HEK293 (cell line): ENCODE measurements around the gene TAS1R3.

Experiments used
- BCL11A ChIP-seq: fragments of 450-650 bp; formaldehyde crosslinking; IDR thresholded peaks from 2 replicates; pipeline ENCODE4 v1.5.1; 2016; ENCODE audit warnings: low read depth, missing biosample characterization, missing genetic modification characterization
- GLI2 ChIP-seq: fragments of 450-650 bp; formaldehyde crosslinking; IDR thresholded peaks from 2 replicates; pipeline ENCODE4; 2017; ENCODE audit warnings: missing biosample characterization, missing genetic modification characterization, low read depth, borderline replicate concordance
- HOXC10 ChIP-seq: sonication (generic); formaldehyde crosslinking; IDR thresholded peaks from 2 replicates; pipeline ENCODE4 v1.8.1; 2023; ENCODE audit warnings: mild to moderate bottlenecking, missing genetic modification reagents
- KLF16 ChIP-seq: fragments of 450-650 bp; formaldehyde crosslinking; IDR thresholded peaks from 2 replicates; pipeline ENCODE4 v1.5.1; 2017; ENCODE audit warnings: missing biosample characterization, missing genetic modification characterization
- KLF8 ChIP-seq: fragments of 450-650 bp; formaldehyde crosslinking; IDR thresholded peaks from 2 replicates; pipeline ENCODE4 v1.5.1; 2016; ENCODE audit warnings: missing biosample characterization, missing genetic modification characterization
- OSR2 ChIP-seq: fragments of 450-650 bp; formaldehyde crosslinking; IDR thresholded peaks from 2 replicates; pipeline ENCODE4 v1.5.1; 2016; ENCODE audit warnings: missing biosample characterization, missing genetic modification characterization
- SP3 ChIP-seq: fragments of 450-650 bp; formaldehyde crosslinking; IDR thresholded peaks from 2 replicates; pipeline ENCODE4 v1.5.1; 2016; ENCODE audit warnings: missing biosample characterization, missing genetic modification characterization
- WT1 ChIP-seq: fragments of 450-650 bp; formaldehyde crosslinking; IDR thresholded peaks from 2 replicates; pipeline ENCODE4 v1.5.1; 2016; ENCODE audit warnings: missing biosample characterization, missing genetic modification characterization
- ZBTB48 ChIP-seq: fragments of 450-650 bp; formaldehyde crosslinking; IDR thresholded peaks from 2 replicates; pipeline ENCODE4 v1.5.1; 2016; ENCODE audit warnings: missing biosample characterization, missing genetic modification characterization
- ZBTB8A ChIP-seq: fragments of 450-650 bp; formaldehyde crosslinking; IDR thresholded peaks from 2 replicates; pipeline ENCODE4 v1.5.1; 2016; ENCODE audit warnings: missing biosample characterization, missing genetic modification characterization
- ZFP37 ChIP-seq: fragments of 450-650 bp; formaldehyde crosslinking; IDR thresholded peaks from 2 replicates; pipeline ENCODE4 v1.5.1; 2016; ENCODE audit warnings: missing biosample characterization, missing genetic modification characterization
- ZIC2 ChIP-seq: fragments of 450-650 bp; formaldehyde crosslinking; IDR thresholded peaks from 2 replicates; pipeline ENCODE4 v1.5.1; 2016; ENCODE audit warnings: missing biosample characterization, missing genetic modification characterization
- ZNF133 ChIP-seq: fragments of 450-650 bp; formaldehyde crosslinking; IDR thresholded peaks from 2 replicates; pipeline ENCODE4 v1.5.1; 2016; ENCODE audit warnings: missing biosample characterization, missing genetic modification characterization
- ZNF335 ChIP-seq: fragments of 450-650 bp; formaldehyde crosslinking; conservative IDR thresholded peaks from 2 replicates; pipeline ENCODE4 v1.5.1; 2016; ENCODE audit warnings: missing biosample characterization, missing genetic modification characterization
- ZNF341 ChIP-seq: fragments of 450-650 bp; formaldehyde crosslinking; IDR thresholded peaks from 2 replicates; pipeline ENCODE4; 2016; ENCODE audit warnings: low read depth, missing biosample characterization, missing genetic modification characterization
- ZNF426 ChIP-seq: fragments of 450-650 bp; formaldehyde crosslinking; IDR thresholded peaks from 2 replicates; pipeline ENCODE4 v1.5.1; 2017; ENCODE audit warnings: missing biosample characterization, missing genetic modification characterization, mild to moderate bottlenecking, inconsistent platforms, moderate library complexity
- ZNF530 ChIP-seq: fragments of 450-650 bp; formaldehyde crosslinking; IDR thresholded peaks from 2 replicates; pipeline ENCODE4 v1.5.1; 2016; ENCODE audit warnings: low read depth, missing biosample characterization, missing genetic modification characterization
- ZNF561 ChIP-seq: fragments of 450-650 bp; IDR thresholded peaks from 2 replicates; pipeline ENCODE4 v1.5.1; 2018; ENCODE audit warnings: missing biosample characterization, missing genetic modification characterization, borderline replicate concordance
- ZNF658 ChIP-seq: fragments of 450-650 bp; formaldehyde crosslinking; IDR thresholded peaks from 2 replicates; pipeline ENCODE4; 2016; ENCODE audit warnings: missing biosample characterization, missing genetic modification characterization
- ZNF670 ChIP-seq: fragments of 450-650 bp; formaldehyde crosslinking; IDR thresholded peaks from 2 replicates; pipeline ENCODE4 v1.5.1; 2016; ENCODE audit warnings: missing biosample characterization, missing genetic modification characterization, low read depth
- ZNF677 ChIP-seq: fragments of 450-650 bp; IDR thresholded peaks from 2 replicates; pipeline ENCODE4 v1.5.0; 2018; ENCODE audit warnings: missing biosample characterization, mild to moderate bottlenecking, missing genetic modification characterization, moderate library complexity
- TF ChIP-seq, protein P1 (sequence below): fragments of 450-650 bp; formaldehyde crosslinking; IDR thresholded peaks from 2 replicates; pipeline ENCODE4 v1.5.1; 2016; ENCODE audit warnings: missing biosample characterization, missing genetic modification characterization, low read depth
- TF ChIP-seq, protein P2 (sequence below): fragments of 450-650 bp; formaldehyde crosslinking; IDR thresholded peaks from 2 replicates; pipeline ENCODE4 v1.5.1; 2016; ENCODE audit warnings: missing biosample characterization, missing genetic modification characterization
- TF ChIP-seq, protein P3 (sequence below): fragments of 450-650 bp; formaldehyde crosslinking; IDR thresholded peaks from 2 replicates; pipeline ENCODE4 v1.5.0; 2017; ENCODE audit warnings: missing biosample characterization, missing genetic modification characterization, borderline replicate concordance
- TF ChIP-seq, protein P4 (sequence below): fragments of 450-650 bp; formaldehyde crosslinking; IDR thresholded peaks from 2 replicates; pipeline ENCODE4 v1.5.1; 2016; ENCODE audit warnings: missing biosample characterization, missing genetic modification characterization
- TF ChIP-seq, protein P5 (sequence below): fragments of 450-650 bp; formaldehyde crosslinking; conservative IDR thresholded peaks from 2 replicates; pipeline ENCODE4 v1.5.1; 2016; ENCODE audit warnings: low read depth, missing biosample characterization, missing genetic modification characterization

The TAS1R3 gene

DNA sequence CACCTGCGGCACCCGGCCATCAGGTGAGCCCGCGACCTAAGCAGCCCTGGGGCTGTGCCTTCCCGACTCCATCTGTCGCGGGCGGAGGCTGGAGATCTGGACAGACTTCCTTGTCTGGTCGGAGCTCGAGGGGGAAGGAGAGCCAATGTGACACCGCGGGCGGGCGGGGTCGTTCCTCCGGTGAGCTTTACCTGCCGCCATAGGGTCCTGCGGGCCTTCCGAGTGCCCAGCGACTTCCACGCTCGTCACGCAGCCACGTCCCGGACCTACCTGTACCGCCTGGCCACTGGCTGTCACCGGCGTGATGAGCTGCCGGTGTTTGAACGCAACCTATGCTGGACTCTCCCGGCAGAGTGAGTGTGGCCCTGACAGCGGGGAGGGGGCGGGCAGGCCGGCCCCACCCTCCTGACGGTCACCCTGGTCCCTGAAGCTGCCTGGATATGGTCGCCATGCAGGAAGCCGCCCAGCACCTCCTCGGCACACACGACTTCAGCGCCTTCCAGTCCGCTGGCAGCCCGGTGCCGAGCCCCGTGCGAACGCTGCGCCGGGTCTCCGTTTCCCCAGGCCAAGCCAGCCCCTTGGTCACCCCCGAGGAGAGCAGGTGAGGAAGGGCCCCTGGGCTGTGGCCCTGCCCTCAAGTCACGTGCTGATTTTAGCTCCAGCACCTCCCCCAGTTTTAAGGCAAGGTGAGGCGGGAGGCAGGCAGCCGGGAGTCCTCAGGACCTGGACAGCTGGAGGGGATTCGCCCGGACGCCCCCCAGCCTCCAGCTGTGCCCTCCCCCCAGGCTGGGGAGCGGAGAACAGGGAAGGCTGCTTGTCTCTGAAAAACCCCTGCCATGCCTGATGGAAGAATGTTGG lies 21.6 kb upstream of the TAS1R3 start (continued):
- TF ChIP-seq, protein P1, sequence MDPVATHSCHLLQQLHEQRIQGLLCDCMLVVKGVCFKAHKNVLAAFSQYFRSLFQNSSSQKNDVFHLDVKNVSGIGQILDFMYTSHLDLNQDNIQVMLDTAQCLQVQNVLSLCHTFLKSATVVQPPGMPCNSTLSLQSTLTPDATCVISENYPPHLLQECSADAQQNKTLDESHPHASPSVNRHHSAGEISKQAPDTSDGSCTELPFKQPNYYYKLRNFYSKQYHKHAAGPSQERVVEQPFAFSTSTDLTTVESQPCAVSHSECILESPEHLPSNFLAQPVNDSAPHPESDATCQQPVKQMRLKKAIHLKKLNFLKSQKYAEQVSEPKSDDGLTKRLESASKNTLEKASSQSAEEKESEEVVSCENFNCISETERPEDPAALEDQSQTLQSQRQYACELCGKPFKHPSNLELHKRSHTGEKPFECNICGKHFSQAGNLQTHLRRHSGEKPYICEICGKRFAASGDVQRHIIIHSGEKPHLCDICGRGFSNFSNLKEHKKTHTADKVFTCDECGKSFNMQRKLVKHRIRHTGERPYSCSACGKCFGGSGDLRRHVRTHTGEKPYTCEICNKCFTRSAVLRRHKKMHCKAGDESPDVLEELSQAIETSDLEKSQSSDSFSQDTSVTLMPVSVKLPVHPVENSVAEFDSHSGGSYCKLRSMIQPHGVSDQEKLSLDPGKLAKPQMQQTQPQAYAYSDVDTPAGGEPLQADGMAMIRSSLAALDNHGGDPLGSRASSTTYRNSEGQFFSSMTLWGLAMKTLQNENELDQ (tag by site-specific recombination) = no peak
- peak; percentile 50; the same call in 1 of the 2 replicates for TF ChIP-seq ZBTB8A (tag by site-specific recombination)
- peak; percentile 53 for TF ChIP-seq ZNF341 (tag by site-specific recombination)
- peak; percentile 68 for TF ChIP-seq KLF16 (tag by site-specific recombination)
- TF ChIP-seq ZFP37 = 0 out of 2 replicates have a peak, but pooled peaks have one; percentile 55
- TF ChIP-seq HOXC10 (CRISPR knock-in tag) = no peak
- TF ChIP-seq ZIC2 = peak; percentile 71
- TF ChIP-seq ZNF677 (tag by site-specific recombination) = no peak
- TF ChIP-seq WT1 = peak; percentile 36; the same call in 1 of the 2 replicates
- TF ChIP-seq ZNF426 (tag by site-specific recombination) = no peak
- peak; percentile 65; the same call in 1 of the 2 replicates for TF ChIP-seq ZNF335 (tag by site-specific recombination)
- no peak for TF ChIP-seq GLI2
- no peak for TF ChIP-seq ZNF670 (tag by site-specific recombination)
- peak; percentile 53; the same call in 1 of the 2 replicates for TF ChIP-seq SP3
- TF ChIP-seq, protein P2, sequence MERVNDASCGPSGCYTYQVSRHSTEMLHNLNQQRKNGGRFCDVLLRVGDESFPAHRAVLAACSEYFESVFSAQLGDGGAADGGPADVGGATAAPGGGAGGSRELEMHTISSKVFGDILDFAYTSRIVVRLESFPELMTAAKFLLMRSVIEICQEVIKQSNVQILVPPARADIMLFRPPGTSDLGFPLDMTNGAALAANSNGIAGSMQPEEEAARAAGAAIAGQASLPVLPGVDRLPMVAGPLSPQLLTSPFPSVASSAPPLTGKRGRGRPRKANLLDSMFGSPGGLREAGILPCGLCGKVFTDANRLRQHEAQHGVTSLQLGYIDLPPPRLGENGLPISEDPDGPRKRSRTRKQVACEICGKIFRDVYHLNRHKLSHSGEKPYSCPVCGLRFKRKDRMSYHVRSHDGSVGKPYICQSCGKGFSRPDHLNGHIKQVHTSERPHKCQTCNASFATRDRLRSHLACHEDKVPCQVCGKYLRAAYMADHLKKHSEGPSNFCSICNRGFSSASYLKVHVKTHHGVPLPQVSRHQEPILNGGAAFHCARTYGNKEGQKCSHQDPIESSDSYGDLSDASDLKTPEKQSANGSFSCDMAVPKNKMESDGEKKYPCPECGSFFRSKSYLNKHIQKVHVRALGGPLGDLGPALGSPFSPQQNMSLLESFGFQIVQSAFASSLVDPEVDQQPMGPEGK (tag by site-specific recombination) = peak; percentile 89
- peak; percentile 87 for TF ChIP-seq KLF8 (tag by site-specific recombination)
- TF ChIP-seq OSR2 (tag by site-specific recombination) = no peak
- no peak for TF ChIP-seq ZNF530 (tag by site-specific recombination)
- TF ChIP-seq, protein P3, sequence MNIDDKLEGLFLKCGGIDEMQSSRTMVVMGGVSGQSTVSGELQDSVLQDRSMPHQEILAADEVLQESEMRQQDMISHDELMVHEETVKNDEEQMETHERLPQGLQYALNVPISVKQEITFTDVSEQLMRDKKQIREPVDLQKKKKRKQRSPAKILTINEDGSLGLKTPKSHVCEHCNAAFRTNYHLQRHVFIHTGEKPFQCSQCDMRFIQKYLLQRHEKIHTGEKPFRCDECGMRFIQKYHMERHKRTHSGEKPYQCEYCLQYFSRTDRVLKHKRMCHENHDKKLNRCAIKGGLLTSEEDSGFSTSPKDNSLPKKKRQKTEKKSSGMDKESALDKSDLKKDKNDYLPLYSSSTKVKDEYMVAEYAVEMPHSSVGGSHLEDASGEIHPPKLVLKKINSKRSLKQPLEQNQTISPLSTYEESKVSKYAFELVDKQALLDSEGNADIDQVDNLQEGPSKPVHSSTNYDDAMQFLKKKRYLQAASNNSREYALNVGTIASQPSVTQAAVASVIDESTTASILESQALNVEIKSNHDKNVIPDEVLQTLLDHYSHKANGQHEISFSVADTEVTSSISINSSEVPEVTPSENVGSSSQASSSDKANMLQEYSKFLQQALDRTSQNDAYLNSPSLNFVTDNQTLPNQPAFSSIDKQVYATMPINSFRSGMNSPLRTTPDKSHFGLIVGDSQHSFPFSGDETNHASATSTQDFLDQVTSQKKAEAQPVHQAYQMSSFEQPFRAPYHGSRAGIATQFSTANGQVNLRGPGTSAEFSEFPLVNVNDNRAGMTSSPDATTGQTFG (tag by site-specific recombination) = no peak
- TF ChIP-seq ZNF658 (tag by site-specific recombination) = no peak
- no peak for TF ChIP-seq ZNF561 (tag by site-specific recombination)
- TF ChIP-seq, protein P4, sequence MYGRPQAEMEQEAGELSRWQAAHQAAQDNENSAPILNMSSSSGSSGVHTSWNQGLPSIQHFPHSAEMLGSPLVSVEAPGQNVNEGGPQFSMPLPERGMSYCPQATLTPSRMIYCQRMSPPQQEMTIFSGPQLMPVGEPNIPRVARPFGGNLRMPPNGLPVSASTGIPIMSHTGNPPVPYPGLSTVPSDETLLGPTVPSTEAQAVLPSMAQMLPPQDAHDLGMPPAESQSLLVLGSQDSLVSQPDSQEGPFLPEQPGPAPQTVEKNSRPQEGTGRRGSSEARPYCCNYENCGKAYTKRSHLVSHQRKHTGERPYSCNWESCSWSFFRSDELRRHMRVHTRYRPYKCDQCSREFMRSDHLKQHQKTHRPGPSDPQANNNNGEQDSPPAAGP (tag by site-specific recombination) = 0 out of 2 replicates have a peak, but pooled peaks have one; percentile 61
- peak; percentile 71 for TF ChIP-seq BCL11A (tag by site-specific recombination)
- TF ChIP-seq ZNF133 (tag by site-specific recombination) = no peak
- TF ChIP-seq ZBTB48 (tag by site-specific recombination) = peak; percentile 76
- TF ChIP-seq, protein P5, sequence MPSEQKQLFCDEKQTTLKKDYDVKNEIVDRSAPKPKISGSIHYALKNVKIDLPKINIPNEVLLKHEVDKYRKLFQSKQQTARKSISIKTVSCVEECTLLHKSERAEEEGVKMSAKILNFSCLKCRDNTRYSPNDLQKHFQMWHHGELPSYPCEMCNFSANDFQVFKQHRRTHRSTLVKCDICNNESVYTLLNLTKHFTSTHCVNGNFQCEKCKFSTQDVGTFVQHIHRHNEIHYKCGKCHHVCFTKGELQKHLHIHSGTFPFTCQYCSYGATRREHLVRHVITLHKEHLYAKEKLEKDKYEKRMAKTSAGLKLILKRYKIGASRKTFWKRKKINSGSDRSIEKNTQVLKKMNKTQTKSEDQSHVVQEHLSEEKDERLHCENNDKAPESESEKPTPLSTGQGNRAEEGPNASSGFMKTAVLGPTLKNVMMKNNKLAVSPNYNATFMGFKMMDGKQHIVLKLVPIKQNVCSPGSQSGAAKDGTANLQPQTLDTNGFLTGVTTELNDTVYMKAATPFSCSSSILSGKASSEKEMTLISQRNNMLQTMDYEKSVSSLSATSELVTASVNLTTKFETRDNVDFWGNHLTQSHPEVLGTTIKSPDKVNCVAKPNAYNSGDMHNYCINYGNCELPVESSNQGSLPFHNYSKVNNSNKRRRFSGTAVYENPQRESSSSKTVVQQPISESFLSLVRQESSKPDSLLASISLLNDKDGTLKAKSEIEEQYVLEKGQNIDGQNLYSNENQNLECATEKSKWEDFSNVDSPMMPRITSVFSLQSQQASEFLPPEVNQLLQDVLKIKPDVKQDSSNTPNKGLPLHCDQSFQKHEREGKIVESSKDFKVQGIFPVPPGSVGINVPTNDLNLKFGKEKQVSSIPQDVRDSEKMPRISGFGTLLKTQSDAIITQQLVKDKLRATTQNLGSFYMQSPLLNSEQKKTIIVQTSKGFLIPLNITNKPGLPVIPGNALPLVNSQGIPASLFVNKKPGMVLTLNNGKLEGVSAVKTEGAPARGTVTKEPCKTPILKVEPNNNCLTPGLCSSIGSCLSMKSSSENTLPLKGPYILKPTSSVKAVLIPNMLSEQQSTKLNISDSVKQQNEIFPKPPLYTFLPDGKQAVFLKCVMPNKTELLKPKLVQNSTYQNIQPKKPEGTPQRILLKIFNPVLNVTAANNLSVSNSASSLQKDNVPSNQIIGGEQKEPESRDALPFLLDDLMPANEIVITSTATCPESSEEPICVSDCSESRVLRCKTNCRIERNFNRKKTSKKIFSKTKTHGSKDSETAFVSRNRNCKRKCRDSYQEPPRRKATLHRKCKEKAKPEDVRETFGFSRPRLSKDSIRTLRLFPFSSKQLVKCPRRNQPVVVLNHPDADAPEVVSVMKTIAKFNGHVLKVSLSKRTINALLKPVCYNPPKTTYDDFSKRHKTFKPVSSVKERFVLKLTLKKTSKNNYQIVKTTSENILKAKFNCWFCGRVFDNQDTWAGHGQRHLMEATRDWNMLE = no peak
